Measurements from ENCODE around the gene SETD3. TPM values are rescaled to one million over a fixed set of nuclear protein-coding genes. Genes with fewer than 3 reads are reported as not detected.

Gene SETD3
- total and polyA plus RNA-seq, 2 of the 8 experiments (the other 6 are each of a cell fraction or from before 2014, with no cell fraction given): 24.0 to 64.0 TPM

GRCh38 chr14:99450266-99450665 lies 30.4 kb downstream of the SETD3 start (continued):
- no peak for TF ChIP-seq CHD7 (IDR thresholded peaks at IDR 0.05; ENCODE audit: insufficient replicate concordance, low read length)
- no peak for TF ChIP-seq RAD21 (IDR thresholded peaks at IDR 0.05 in 1 of 2, conservative IDR thresholded peaks at IDR 0.05 in 1 of 2; ENCODE audit: low read depth in 2 of 2, low read length in 2 of 2)

All from H1 (cell line).